Neuronal stem cell (in vitro differentiated cells): Measurements from ENCODE around the gene KLHL6.
"Not testable (repeated sequence)": the region's sequence is repeated elsewhere in the genome, so short reads cannot be mapped to it uniquely, and the experiment has no call there.

ENCODE experiments used
- DNase-seq: peaks from one replicate; pipeline ENCODE4 v3.0.0-alpha.2; 2013; ENCODE audit warnings: low spot score
- H2AFZ ChIP-seq: one replicate; pipeline ENCODE4 v1.6.1; 2013; ENCODE audit warnings: mild to moderate bottlenecking, low read length, inconsistent platforms
- H2AK5ac ChIP-seq: 2 replicates; pipeline ENCODE4 v1.6.1; 2013; ENCODE audit warnings: low read depth, mild to moderate bottlenecking, inconsistent platforms, low read length, moderate library complexity, mixed read lengths
- H2BK120ac ChIP-seq: 2 replicates; pipeline ENCODE4 v1.6.1; 2013; ENCODE audit warnings: low read depth, mild to moderate bottlenecking, inconsistent platforms, low read length, moderate library complexity, mixed read lengths
- H2BK12ac ChIP-seq: one replicate; pipeline ENCODE4 v1.6.1; 2013; ENCODE audit warnings: low read length, inconsistent platforms
- H2BK15ac ChIP-seq: 2 replicates; pipeline ENCODE4 v1.6.1; 2013; ENCODE audit warnings: mild to moderate bottlenecking, low read length, inconsistent platforms, mixed read lengths
- H2BK5ac ChIP-seq: one replicate; pipeline ENCODE4 v1.6.1; 2013; ENCODE audit warnings: inconsistent platforms, mild to moderate bottlenecking, low read length, moderate library complexity
- H3K14ac ChIP-seq: one replicate; pipeline ENCODE4 v1.6.1; 2013; ENCODE audit warnings: low read length, inconsistent platforms
- H3K18ac ChIP-seq: 2 replicates; pipeline ENCODE4 v1.6.1; 2013; ENCODE audit warnings: low read length, inconsistent platforms
- H3K23ac ChIP-seq: 2 replicates; pipeline ENCODE4 v1.6.1; 2013; ENCODE audit warnings: low read depth, mild to moderate bottlenecking, mixed read lengths, low read length, inconsistent platforms; ENCODE audit not compliant: poor library complexity
- H3K27ac ChIP-seq: replicated peaks from 3 replicates; pipeline ENCODE4 v1.5.1; 2013; ENCODE audit warnings: low read length, inconsistent platforms
- H3K27me3 ChIP-seq, 3 experiments: 2 replicates each; pipeline ENCODE4 v1.6.1; 2013; ENCODE audit warnings: low read length in 3 of 3, mild to moderate bottlenecking in 2 of 3, inconsistent platforms in 1 of 3, low read depth in 1 of 3, mixed read lengths in 1 of 3, moderate library complexity in 1 of 3; ENCODE audit not compliant: control insufficient read depth in 3 of 3, insufficient read depth in 3 of 3
- H3K36me3 ChIP-seq, 2 donors: replicated peaks in 1 of 2; 2 replicates each; pipeline ENCODE4 v1.6.1; 2013; ENCODE audit warnings: low read length in 2 of 2; ENCODE audit not compliant: control insufficient read depth in 2 of 2, insufficient read depth in 2 of 2
- H3K4ac ChIP-seq: 2 replicates; pipeline ENCODE4 v1.6.1; 2013; ENCODE audit warnings: inconsistent platforms, mild to moderate bottlenecking, low read length, moderate library complexity
- H3K4me1 ChIP-seq, 2 donors: 1 replicate in 1 of 2; 2 replicates in 1 of 2; pipeline ENCODE4 v1.6.1; 2013; ENCODE audit warnings: low read length in 2 of 2, low read depth in 1 of 2; ENCODE audit not compliant: control insufficient read depth in 2 of 2, insufficient read depth in 1 of 2
- H3K4me2 ChIP-seq: one replicate; pipeline ENCODE4 v1.6.1; 2013; ENCODE audit warnings: mild to moderate bottlenecking, low read length, inconsistent platforms; ENCODE audit not compliant: insufficient read depth, poor library complexity, severe bottlenecking
- H3K4me3 ChIP-seq, 2 donors: 2 replicates each; pipeline ENCODE4 v1.5.1; 2013; ENCODE audit warnings: low read length in 2 of 2, mild to moderate bottlenecking in 2 of 2, inconsistent platforms in 1 of 2, moderate library complexity in 1 of 2
- H3K79me1 ChIP-seq: one replicate; pipeline ENCODE4 v1.6.1; 2013; ENCODE audit warnings: low read depth, mild to moderate bottlenecking, inconsistent platforms, low read length, moderate library complexity
- H3K9ac ChIP-seq: one replicate; pipeline ENCODE4 v1.6.1; 2013; ENCODE audit warnings: mild to moderate bottlenecking, low read depth, low read length, inconsistent platforms; ENCODE audit not compliant: poor library complexity
- H3K9me3 ChIP-seq, 2 donors: replicated peaks in 1 of 2; 2 replicates each; pipeline versions ENCODE3 to v1.6.1; 2013; ENCODE audit warnings: low read length in 2 of 2, mild to moderate bottlenecking in 2 of 2, inconsistent platforms in 1 of 2, low read depth in 1 of 2, mixed read lengths in 1 of 2, moderate library complexity in 1 of 2; ENCODE audit not compliant: control insufficient read depth in 2 of 2, insufficient read depth in 1 of 2
- H4K8ac ChIP-seq: one replicate; pipeline ENCODE4 v1.6.1; 2013; ENCODE audit warnings: low read depth, mild to moderate bottlenecking, inconsistent platforms, low read length, moderate library complexity
- H4K91ac ChIP-seq: one replicate; pipeline ENCODE4 v1.6.1; 2013; ENCODE audit warnings: low read length, low read depth, mild to moderate bottlenecking, inconsistent platforms; ENCODE audit not compliant: poor library complexity
- WGBS, 2 donors: extraction: QIAGEN DNeasy Blood & Tissue Kit; methylation state at CpG; one replicate each; pipeline ENCODE4 v1.1.7; 2013; ENCODE audit warnings: missing lambda C conversion rate in 2 of 2, mixed read lengths in 1 of 2; ENCODE audit not compliant: insufficient read length in 2 of 2, insufficient replicate concordance in 1 of 2; ENCODE audit errors: extremely low coverage in 2 of 2; 5-methylcytosine and 5-hydroxymethylcytosine counted together

Gene KLHL6

GRCh38 chr3:183528758-183529157 lies 26.7 kb downstream of the KLHL6 start:
- not testable (repeated sequence) for H3K9me3 ChIP-seq, H2AFZ ChIP-seq, H2AK5ac ChIP-seq, H3K27ac ChIP-seq, H3K18ac ChIP-seq, H3K23ac ChIP-seq, H3K79me1 ChIP-seq, DNase-seq, H3K27me3 ChIP-seq, H3K36me3 ChIP-seq, H3K4me1 ChIP-seq, H2BK120ac ChIP-seq, H2BK5ac ChIP-seq, H2BK12ac ChIP-seq, H3K4ac ChIP-seq, H2BK15ac ChIP-seq, H4K8ac ChIP-seq, H3K9ac ChIP-seq, H3K14ac ChIP-seq, H4K91ac ChIP-seq, H3K4me2 ChIP-seq, H3K4me3 ChIP-seq
- WGBS, 2 donors, result no CpG with 5 or more reads among the region's 6 CpGs

DNA sequence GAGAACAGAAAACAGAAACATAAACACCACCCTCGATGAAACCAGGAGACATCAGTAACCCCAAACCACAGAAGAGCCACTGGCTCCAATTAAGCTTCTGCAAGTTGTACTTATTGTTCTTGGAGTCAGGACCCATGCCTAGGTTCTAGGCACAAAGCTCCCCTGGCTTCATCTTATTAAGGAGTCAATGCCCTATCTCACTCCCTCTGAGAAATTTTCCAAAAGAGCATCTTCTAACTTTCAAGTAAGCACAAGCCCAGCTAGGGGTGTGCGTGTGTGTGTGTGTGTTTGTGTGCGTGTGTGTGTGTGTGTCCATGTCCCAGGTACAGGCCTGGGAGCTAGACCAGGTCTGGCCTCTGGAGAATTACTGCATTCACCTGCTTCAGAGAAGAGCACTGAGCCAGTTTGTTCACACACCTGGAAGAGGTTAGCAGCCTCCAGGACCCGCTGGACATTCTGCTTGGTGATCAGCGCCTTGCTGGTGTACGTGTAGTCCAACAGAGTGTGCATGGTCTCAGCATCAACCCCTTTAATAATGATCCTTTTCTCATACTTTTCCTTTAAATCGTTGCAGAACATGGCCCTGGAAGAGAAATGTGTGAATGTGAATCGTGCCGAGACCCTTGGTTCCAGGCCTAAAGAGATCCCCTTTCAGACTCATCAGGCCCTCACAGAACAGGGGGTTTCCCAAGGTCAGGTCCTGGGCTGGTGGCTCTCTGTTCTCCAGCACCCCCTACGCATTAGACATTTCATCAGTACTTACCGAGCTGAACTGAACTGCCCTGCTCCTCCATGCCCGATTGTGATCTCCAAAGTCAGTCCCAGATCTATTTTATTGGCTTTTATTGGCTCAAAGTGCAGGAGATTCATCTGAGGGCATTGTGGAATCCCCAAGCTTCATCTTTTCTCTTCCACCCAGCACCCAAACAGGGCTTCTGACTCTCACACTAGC lies 27.8 kb downstream of the KLHL6 start:
- H3K9me3 ChIP-seq, result no peaks in the 10 kb centered on the region
- H3K23ac ChIP-seq, result no peak overlapping the region
- no peak overlapping the region for H3K18ac ChIP-seq
- no peak overlapping the region for H3K4me2 ChIP-seq
- peak overlapping the region; percentile 35 for H2BK5ac ChIP-seq
- peak overlapping the region; percentile 82 for H2AK5ac ChIP-seq
- DNase-seq, result no peak
- no peak overlapping the region for H3K4me3 ChIP-seq
- no peak overlapping the region for H3K9ac ChIP-seq
- H3K14ac ChIP-seq, result no peak overlapping the region
- no peak overlapping the region for H3K4ac ChIP-seq
- no CpG with 5 or more reads among the region's 12 CpGs for WGBS, 2 donors
- H2BK12ac ChIP-seq, result no peak overlapping the region
- H2BK15ac ChIP-seq, result no peak overlapping the region
- H2AFZ ChIP-seq, result no peak overlapping the region
- no peaks in the 10 kb centered on the region for H3K4me1 ChIP-seq
- H3K36me3 ChIP-seq, result no peaks in the 10 kb centered on the region
- H4K91ac ChIP-seq, result no peak overlapping the region
- H3K27ac ChIP-seq, result no peak overlapping the region
- H3K79me1 ChIP-seq, result no peaks in the 10 kb centered on the region
- H3K27me3 ChIP-seq, result peaks cover 0 to 3% (median 0%) of the 10 kb centered on the region in 3 experiments
- H2BK120ac ChIP-seq, result no peak overlapping the region
- no peak overlapping the region for H4K8ac ChIP-seq

DNA sequence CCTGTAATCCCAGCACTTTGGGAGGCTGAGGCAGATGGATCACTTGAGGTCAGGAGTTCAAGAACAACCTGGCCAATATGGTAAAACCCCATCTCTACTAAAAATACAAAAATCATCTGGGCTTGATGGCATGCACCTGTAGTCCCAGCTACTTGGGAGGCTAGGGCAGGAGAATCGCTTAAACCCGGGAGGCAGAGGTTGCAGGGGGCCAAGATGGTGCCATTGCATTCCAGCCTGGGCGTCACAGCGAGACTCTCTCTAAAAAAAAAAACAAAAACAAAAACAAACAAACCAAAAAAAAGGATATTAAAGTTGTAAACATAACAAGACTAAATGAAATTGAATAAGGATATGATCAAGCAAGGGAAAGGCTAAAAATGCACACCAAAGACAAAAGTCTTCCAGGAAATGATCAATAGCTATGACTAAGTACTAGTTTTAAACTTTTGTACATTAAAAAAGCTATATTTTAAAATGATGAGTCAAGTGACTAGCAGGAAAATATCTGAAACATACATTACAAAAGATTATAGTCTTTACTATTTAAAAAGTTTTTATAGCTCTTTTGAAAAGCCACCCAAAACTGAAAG lies 28.6 kb downstream of the KLHL6 start:
- Histone ChIP-seq H3K9me3 (no peaks in the 10 kb centered on the region), H3K36me3 (no peaks in the 10 kb centered on the region), H3K23ac (no peak overlapping the region), H3K4me2 (no peak overlapping the region), H2BK15ac (no peak overlapping the region), H2BK12ac (no peak overlapping the region), H3K14ac (no peak overlapping the region), H4K8ac (no peak overlapping the region), H3K4ac (no peak overlapping the region), H2BK5ac (no peak overlapping the region), H3K4me3 (no peak overlapping the region), H4K91ac (no peak overlapping the region), H2BK120ac (no peak overlapping the region), H3K9ac (no peak overlapping the region), H3K79me1 (no peaks in the 10 kb centered on the region), H3K27ac (no peak overlapping the region), H2AFZ (no peak overlapping the region), H3K4me1 (no peaks in the 10 kb centered on the region), H2AK5ac (no peak overlapping the region), H3K18ac (no peak overlapping the region), H3K27me3 (peaks cover 0 to 3% (median 0%) of the 10 kb centered on the region in 3 experiments)
- WGBS, 2 donors, result no CpG with 5 or more reads among the region's 4 CpGs
- no peak for DNase-seq

DNA sequence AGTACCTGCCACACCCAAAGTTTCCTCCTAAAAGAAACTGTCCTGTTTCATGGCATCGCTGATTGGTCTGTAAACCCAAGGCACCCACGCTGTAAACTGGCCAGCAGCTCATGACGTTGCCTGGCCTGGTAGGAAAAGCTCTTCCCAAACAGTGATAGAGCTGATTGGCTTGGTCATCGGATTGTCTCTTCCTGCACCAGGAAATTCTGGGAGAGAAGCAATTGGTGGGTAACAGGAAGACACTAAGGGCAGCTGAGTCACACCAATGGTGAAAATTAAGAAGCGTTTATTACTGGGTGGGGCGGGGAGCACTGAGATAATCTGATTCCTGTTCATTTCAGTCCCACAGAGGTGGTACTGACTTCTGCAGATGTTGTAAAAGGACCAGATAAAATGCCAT lies 31.0 kb downstream of the KLHL6 start:
- H4K8ac ChIP-seq, result no peak overlapping the region
- no peak overlapping the region for H3K9ac ChIP-seq
- H2AFZ ChIP-seq, result no peak overlapping the region
- no peak overlapping the region for H2AK5ac ChIP-seq
- no peak overlapping the region for H4K91ac ChIP-seq
- no peak overlapping the region for H2BK5ac ChIP-seq
- H3K9me3 ChIP-seq, result no peaks in the 10 kb centered on the region
- H3K27me3 ChIP-seq, result peaks cover 0 to 3% (median 0%) of the 10 kb centered on the region in 3 experiments
- no peak overlapping the region for H3K27ac ChIP-seq
- DNase-seq, result no peak
- H3K4me2 ChIP-seq, result no peak overlapping the region
- H3K4ac ChIP-seq, result no peak overlapping the region
- no peak overlapping the region for H3K4me3 ChIP-seq
- no peaks in the 10 kb centered on the region for H3K4me1 ChIP-seq
- H2BK120ac ChIP-seq, result no peak overlapping the region
- no CpG with 5 or more reads among the region's 6 CpGs for WGBS, 2 donors
- H3K79me1 ChIP-seq, result no peaks in the 10 kb centered on the region
- H3K23ac ChIP-seq, result no peak overlapping the region
- no peak overlapping the region for H2BK15ac ChIP-seq
- no peaks in the 10 kb centered on the region for H3K36me3 ChIP-seq
- H3K14ac ChIP-seq, result no peak overlapping the region
- H2BK12ac ChIP-seq, result no peak overlapping the region
- H3K18ac ChIP-seq, result no peak overlapping the region
